Upper lobe of left lung (tissue), 6 donors: ENCODE results near the gene P2RY11. TPM values are rescaled to one million over a fixed set of nuclear protein-coding genes. Genes with fewer than 3 reads are reported as not detected.

Source experiments
- ATAC-seq, 2 donors: fragments of 200-7000 bp; cut with Tn5 transposase; one replicate each; pipeline ENCODE4 v1.9.1; 2022; ENCODE audit warnings: mild to moderate bottlenecking in 2 of 2, moderate library complexity in 2 of 2; ENCODE audit not compliant: low FRiP score in 2 of 2
- DNase-seq, 2 donors: peaks; one replicate each; pipeline ENCODE4 v3.0.0-alpha.2; 2019 to 2020
- H3K27ac ChIP-seq, 4 donors: fragments of 200-600 bp; sonication (generic); one replicate each; pipeline ENCODE4 v1.5.1; 2016 to 2019
- H3K27me3 ChIP-seq, 4 donors: fragments of 200-600 bp; sonication (generic); one replicate each; pipeline ENCODE4 v1.5.1; 2017 to 2019
- H3K36me3 ChIP-seq, 4 donors: fragments of 200-600 bp; sonication (generic); one replicate each; pipeline ENCODE4 v1.5.1; 2016 to 2019
- H3K4me1 ChIP-seq, 4 donors: fragments of 200-600 bp; sonication (generic); one replicate each; pipeline ENCODE4 v1.5.1; 2018 to 2019
- H3K4me3 ChIP-seq, 4 donors: fragments of 200-600 bp; sonication (generic); one replicate each; pipeline ENCODE4 v1.5.1; 2017 to 2019; ENCODE audit warnings: mild to moderate bottlenecking in 2 of 4, moderate library complexity in 1 of 4
- H3K9me3 ChIP-seq, 4 donors: fragments of 200-600 bp; sonication (generic); one replicate each; pipeline ENCODE4 v1.5.1; 2018 to 2019
- EP300 ChIP-seq, 4 donors: sonication (generic); formaldehyde crosslinking; IDR thresholded peaks; one replicate each; pipeline ENCODE4 v1.5.1; 2017; ENCODE audit warnings: antibody characterized with exemption in 4 of 4, control low read depth in 2 of 4
- POLR2A ChIP-seq, 4 donors: fragments of 450-650 bp; IDR thresholded peaks; one replicate each; pipeline ENCODE4 v1.5.1; 2016 to 2017; ENCODE audit warnings: antibody characterized with exemption in 4 of 4, mild to moderate bottlenecking in 2 of 4
- POLR2AphosphoS5 ChIP-seq, 2 donors: sonication (generic); formaldehyde crosslinking; IDR thresholded peaks; one replicate each; pipeline ENCODE4 v1.5.1; 2017; ENCODE audit warnings: antibody characterized with exemption in 2 of 2
- WGBS, 2 donors: methylation state at CpG; one replicate each; pipeline ENCODE4 v1.1.5; 2017 to 2018; 5-methylcytosine and 5-hydroxymethylcytosine counted together
- total RNA-seq, 6 donors: library from RNA; depleted of rRNA in 4 of 6; stranded (reverse); fragments of >200 nt in 4 of 6; gene quantifications; one replicate each; pipeline versions ENCODE4 v1.1.0 to v1.2.1, GENCODE V29; 2016 to 2021
- TF ChIP-seq, protein P1 (sequence below), 6 experiments: fragments of 450-650 bp in 4 of 6; fragments of 200-600 bp in 2 of 6; sonication (generic) in 2 of 6; IDR thresholded peaks; one replicate each; pipeline ENCODE4 v1.5.1; 2016 to 2019; ENCODE audit warnings: antibody characterized with exemption in 6 of 6
- donor health status: DM: no; HTN: no; CAD: no; lungs with moderate emphysema.
- donor health status: DM: no; HTN: yes; CAD: no; lungs with severe emphysema.

Gene P2RY11
- total RNA-seq, 6 donors from 2014 or later: 5.4 to 36.7 (median 15.3) TPM

DNA sequence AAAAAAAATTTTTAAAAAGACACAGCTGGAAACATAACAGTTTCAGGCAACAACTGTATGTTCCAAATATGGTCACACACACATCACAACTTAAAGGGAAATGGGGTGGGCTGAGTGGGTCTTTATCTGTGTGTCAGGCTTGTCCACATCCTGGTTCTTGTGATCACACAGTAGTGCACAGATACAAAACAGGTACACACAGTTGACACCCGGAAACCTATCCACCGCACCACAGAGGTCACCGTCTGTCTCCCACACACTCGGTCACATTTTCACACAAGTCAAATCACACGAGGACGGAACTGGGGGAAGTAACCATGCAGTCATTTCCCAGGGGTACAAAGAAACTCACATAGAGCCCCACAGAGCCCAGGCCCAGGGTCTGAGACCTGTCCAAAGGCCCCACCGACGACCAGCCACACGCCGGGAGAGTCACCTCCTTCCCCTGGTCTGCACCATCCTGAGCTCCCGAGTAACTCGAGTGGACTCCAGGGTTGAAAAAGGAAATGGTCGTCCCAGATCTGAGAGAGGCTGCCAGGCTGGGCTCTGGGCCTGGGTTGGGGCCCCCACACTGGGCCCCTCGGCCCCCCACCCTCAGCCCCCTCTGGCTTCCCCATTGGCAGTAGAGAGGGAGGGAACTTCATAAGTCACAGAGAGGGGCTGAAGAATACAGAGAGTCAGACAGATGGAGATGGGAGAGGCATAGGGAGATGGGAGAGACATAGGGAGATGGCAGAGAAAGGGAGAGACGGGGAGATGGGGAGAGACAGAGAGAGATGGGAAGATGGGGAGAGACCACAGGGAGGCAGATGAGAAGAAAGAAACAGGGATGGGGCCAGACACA, 6.6 kb upstream of the P2RY11 start:
- peak overlapping the region; percentile 60 to 74 (median 66) for H3K27ac ChIP-seq
- WGBS, 2 donors: 41 to 44% methylated on average over 9 to 15 of the region's 15 CpGs
- H3K4me1 ChIP-seq: peaks cover 15 to 32% (median 22%) of the 10 kb centered on the region in 4 donors
- peaks cover 7 to 27% (median 24%) of the 10 kb centered on the region in 4 donors for H3K36me3 ChIP-seq
- no peak for TF ChIP-seq EP300 (IDR thresholded peaks at IDR 0.05)
- TF ChIP-seq POLR2A (IDR thresholded peaks at IDR 0.05): peak in 1 of 4 donors; percentile 26
- TF ChIP-seq POLR2AphosphoS5 (IDR thresholded peaks at IDR 0.05): peak in 1 of 2 donors; percentile 17
- TF ChIP-seq, protein P1, sequence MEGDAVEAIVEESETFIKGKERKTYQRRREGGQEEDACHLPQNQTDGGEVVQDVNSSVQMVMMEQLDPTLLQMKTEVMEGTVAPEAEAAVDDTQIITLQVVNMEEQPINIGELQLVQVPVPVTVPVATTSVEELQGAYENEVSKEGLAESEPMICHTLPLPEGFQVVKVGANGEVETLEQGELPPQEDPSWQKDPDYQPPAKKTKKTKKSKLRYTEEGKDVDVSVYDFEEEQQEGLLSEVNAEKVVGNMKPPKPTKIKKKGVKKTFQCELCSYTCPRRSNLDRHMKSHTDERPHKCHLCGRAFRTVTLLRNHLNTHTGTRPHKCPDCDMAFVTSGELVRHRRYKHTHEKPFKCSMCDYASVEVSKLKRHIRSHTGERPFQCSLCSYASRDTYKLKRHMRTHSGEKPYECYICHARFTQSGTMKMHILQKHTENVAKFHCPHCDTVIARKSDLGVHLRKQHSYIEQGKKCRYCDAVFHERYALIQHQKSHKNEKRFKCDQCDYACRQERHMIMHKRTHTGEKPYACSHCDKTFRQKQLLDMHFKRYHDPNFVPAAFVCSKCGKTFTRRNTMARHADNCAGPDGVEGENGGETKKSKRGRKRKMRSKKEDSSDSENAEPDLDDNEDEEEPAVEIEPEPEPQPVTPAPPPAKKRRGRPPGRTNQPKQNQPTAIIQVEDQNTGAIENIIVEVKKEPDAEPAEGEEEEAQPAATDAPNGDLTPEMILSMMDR (IDR thresholded peaks at IDR 0.05): no peak
- ATAC-seq (no peak), DNase-seq (peak; percentile 52 to 58)
- no peaks in the 10 kb centered on the region for H3K9me3 ChIP-seq
- H3K4me3 ChIP-seq: no peak overlapping the region
- no peaks in the 10 kb centered on the region for H3K27me3 ChIP-seq

DNA sequence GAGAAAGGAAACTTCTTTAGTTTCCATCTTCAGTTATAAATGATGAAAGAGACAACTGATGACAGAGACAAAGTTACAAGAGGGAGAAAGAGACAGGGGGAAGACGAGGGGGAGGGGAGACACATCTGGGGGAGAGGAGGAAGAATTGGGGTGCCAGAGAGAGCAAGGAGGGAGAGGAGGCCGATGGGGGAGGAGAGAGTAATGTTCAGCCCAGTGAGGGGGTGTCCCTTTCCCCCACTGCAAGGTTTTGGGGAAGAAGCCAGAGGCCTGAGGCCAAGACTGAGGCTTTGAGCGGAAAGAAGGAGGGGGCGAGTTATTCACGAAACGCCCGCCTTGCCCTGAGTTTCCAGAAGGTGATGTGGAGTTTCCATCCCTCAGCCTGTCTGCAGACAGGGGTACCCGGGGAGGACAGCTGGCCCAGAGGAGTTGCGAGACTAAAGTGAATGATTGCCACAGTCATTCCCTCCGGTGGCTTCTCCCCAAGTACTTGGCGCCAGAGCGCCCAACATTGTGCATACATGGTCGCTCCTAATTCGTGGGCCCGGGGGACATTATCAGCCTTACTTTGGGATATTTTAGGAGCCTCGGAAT, 5.9 kb upstream of the P2RY11 start:
- DNase-seq (no peak), ATAC-seq (no peak)
- H3K27me3 ChIP-seq: no peaks in the 10 kb centered on the region
- H3K27ac ChIP-seq: peak overlapping the region in 3 of 4 donors; percentile 70 to 79 (median 74)
- TF ChIP-seq, protein P1 (IDR thresholded peaks at IDR 0.05): no peak
- no peak for TF ChIP-seq POLR2A (IDR thresholded peaks at IDR 0.05)
- no peak for TF ChIP-seq POLR2AphosphoS5 (IDR thresholded peaks at IDR 0.05)
- no peak for TF ChIP-seq EP300 (IDR thresholded peaks at IDR 0.05)
- H3K4me1 ChIP-seq: peaks cover 15 to 32% (median 22%) of the 10 kb centered on the region in 4 donors
- H3K36me3 ChIP-seq: peaks cover 14 to 34% (median 32%) of the 10 kb centered on the region in 4 donors
- peak overlapping the region in 3 of 4 donors; percentile 68 to 80 (median 75) for H3K4me3 ChIP-seq
- H3K9me3 ChIP-seq: no peaks in the 10 kb centered on the region
- WGBS, 2 donors: 42% methylated on average over 16 of the region's 16 CpGs

DNA sequence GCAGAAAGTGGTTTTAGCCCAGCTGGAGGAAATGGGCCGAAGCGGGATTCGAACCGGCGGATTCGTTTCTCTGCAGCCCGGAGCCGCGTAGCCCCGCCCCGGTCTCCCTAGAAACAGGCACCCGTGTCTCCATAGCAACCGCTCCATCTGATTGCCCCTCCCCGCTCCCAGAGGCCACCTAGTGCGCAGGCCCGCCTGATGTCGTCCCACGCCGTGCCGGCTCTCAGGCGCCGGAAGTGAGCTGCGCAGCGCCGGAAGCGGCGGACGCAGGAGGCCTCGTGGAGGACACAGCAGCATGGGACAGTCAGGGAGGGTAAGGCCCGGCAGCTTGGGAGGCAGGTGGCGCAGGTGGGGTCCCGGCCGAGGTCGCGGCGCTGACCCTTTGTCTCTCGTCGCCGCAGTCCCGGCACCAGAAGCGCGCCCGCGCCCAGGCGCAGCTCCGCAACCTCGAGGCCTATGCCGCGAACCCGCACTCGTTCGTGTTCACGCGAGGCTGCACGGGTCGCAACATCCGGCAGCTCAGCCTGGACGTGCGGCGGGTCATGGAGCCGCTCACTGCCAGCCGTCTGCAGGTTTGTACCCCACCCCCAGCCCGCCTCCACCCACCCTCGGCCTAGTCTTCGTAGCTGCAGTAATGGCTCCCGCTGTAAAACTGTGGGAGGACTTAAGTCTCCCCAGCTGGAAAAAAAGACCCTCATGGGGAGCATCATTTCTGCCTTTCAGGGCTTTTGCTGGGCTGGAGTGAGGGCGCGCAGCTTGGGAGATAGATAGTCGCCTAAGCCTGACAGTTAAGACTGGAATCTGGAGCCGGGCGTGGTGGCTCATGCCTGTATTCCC, 5.2 kb upstream of the P2RY11 start, which contains the start of gene PPAN:
Gene PPAN (plus strand): TSS at position 263 of the 837 bp plus-strand sequence. CDS start 33 bp downstream, at position 296.
- Histone ChIP-seq H3K4me1 (peaks cover 15 to 32% (median 25%) of the 10 kb centered on the region in 4 donors), H3K27ac (peak within 1 kb of the TSS; percentile 70 to 82 (median 76))
- 1 to 2% methylated on average over 20 to 66 of the region's 71 CpGs for WGBS, 2 donors

DNA sequence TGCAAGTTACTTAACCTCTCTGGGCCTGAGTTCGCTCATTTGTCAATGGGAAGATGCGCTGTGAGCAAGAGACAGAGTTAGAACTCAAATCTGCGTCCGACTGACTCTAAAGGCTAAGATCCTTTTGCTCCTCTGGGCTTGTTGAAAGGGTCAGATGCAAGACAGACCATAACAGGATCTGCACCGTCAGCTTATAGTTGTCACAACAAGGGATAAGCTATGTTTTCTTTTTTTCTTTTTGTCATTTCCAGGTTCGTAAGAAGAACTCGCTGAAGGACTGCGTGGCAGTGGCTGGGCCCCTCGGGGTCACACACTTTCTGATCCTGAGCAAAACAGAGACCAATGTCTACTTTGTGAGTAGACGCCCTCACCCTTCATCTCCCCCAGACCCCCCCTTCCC, 4.2 kb upstream of the P2RY11 start:
- H3K4me3 ChIP-seq: peak overlapping the region in 3 of 4 donors; percentile 68 to 80 (median 75)
- TF ChIP-seq POLR2AphosphoS5 (IDR thresholded peaks at IDR 0.05) (no peak), EP300 (IDR thresholded peaks at IDR 0.05) (no peak), POLR2A (IDR thresholded peaks at IDR 0.05) (no peak)
- TF ChIP-seq, protein P1 (IDR thresholded peaks at IDR 0.05): no peak
- no peaks in the 10 kb centered on the region for H3K9me3 ChIP-seq
- peak overlapping the region in 1 of 4 donors; percentile 74 for H3K27ac ChIP-seq
- peaks cover 15 to 40% (median 27%) of the 10 kb centered on the region in 4 donors for H3K4me1 ChIP-seq
- 81 to 93% methylated on average over 10 of the region's 10 CpGs for WGBS, 2 donors
- DNase-seq (no peak), ATAC-seq (no peak)
- H3K27me3 ChIP-seq: no peaks in the 10 kb centered on the region
- H3K36me3 ChIP-seq: peaks cover 14 to 44% (median 42%) of the 10 kb centered on the region in 4 donors

More for the DNA sequence above, 5.2 kb upstream of the P2RY11 start, which contains the start of gene PPAN:
- Histone ChIP-seq H3K27me3 (no peaks in the 10 kb centered on the region), H3K9me3 (no peaks in the 10 kb centered on the region), H3K4me3 (peak within 1 kb of the TSS; percentile 68 to 93 (median 78)), H3K36me3 (peaks cover 14 to 41% (median 39%) of the 10 kb centered on the region in 4 donors)
- DNase-seq (peak; percentile 98 to 99), ATAC-seq (peak; percentile 96 to 99)
- TF ChIP-seq EP300 (IDR thresholded peaks at IDR 0.05): no peak
- TF ChIP-seq POLR2AphosphoS5 (IDR thresholded peaks at IDR 0.05): peak; percentile 86 to 90
- TF ChIP-seq, protein P1 (IDR thresholded peaks at IDR 0.05): peak in 1 of 6 experiments; percentile 48
- peak in 2 of 4 donors; percentile 71 to 81 for TF ChIP-seq POLR2A (IDR thresholded peaks at IDR 0.05)
